H1 (cell line): ENCODE results near the gene GRK3. TPM values are rescaled to one million over a fixed set of nuclear protein-coding genes. Genes with fewer than 3 reads are reported as not detected.

Experiments used
- CTCF ChIA-PET: fragments of 300-600 bp; sonication (Branson Sonifier 250); formaldehyde crosslinking; loops from one replicate; lab custom pipeline; 2021; ENCODE audit not compliant: partially characterized antibody; lab: Charles Lee
- POLR2A ChIA-PET: fragments of 300-600 bp; sonication (Branson Sonifier 250); formaldehyde crosslinking; loops from one replicate; lab custom pipeline; 2021; ENCODE audit warnings: inconsistent platforms; ENCODE audit not compliant: partially characterized antibody; lab: Charles Lee
- DNase-seq, 2 experiments: peaks; one replicate each; pipeline versions ENCODE4 v3.0.0 to v3.0.0-alpha.2; 2010 to 2022; ENCODE audit warnings: low spot score in 2 of 2, low read depth in 1 of 2, mixed read lengths in 1 of 2
- FAIRE-seq: peaks from 2 replicates; lab custom pipeline; 2011; peaks lifted over from hg19 to GRCh38; lab: Jason Lieb, UNC
- H2AFZ ChIP-seq: 2 replicates; pipeline ENCODE4 v1.8.1; 2012; ENCODE audit warnings: low read length, inconsistent platforms
- H2AK5ac ChIP-seq: 2 replicates; pipeline ENCODE4 v1.6.1; 2013; ENCODE audit warnings: low read depth, low read length
- H2BK120ac ChIP-seq: replicated peaks from 2 replicates; pipeline ENCODE3; 2013; ENCODE audit warnings: low read depth, low read length, inconsistent platforms
- H2BK12ac ChIP-seq: 2 replicates; pipeline ENCODE4 v1.6.1; 2013; ENCODE audit warnings: low read depth, low read length
- H2BK15ac ChIP-seq: 2 replicates; pipeline ENCODE4 v1.6.1; 2013; ENCODE audit warnings: low read length
- H2BK20ac ChIP-seq: 2 replicates; pipeline ENCODE4 v1.6.1; 2013; ENCODE audit warnings: low read length
- H2BK5ac ChIP-seq: 2 replicates; pipeline ENCODE4 v1.6.1; 2013; ENCODE audit warnings: low read depth, low read length
- H3K14ac ChIP-seq: 2 replicates; pipeline ENCODE4 v1.6.1; 2013; ENCODE audit warnings: inconsistent platforms; ENCODE audit not compliant: insufficient read length
- H3K18ac ChIP-seq: 2 replicates; pipeline ENCODE4 v1.6.1; 2013; ENCODE audit warnings: low read length; ENCODE audit errors: extremely low read depth
- H3K23ac ChIP-seq: 2 replicates; pipeline ENCODE4 v1.6.1; 2013; ENCODE audit warnings: inconsistent platforms; ENCODE audit not compliant: insufficient read length
- H3K23me2 ChIP-seq: 2 replicates; pipeline ENCODE4 v1.6.1; 2013; ENCODE audit warnings: low read depth, low read length
- H3K27ac ChIP-seq: 2 replicates; pipeline ENCODE4 v1.6.1; 2011; ENCODE audit warnings: low read depth, low read length, inconsistent platforms
- H3K27me3 ChIP-seq, 4 experiments: replicated peaks in 1 of 4; 1 replicate in 1 of 4; 2 replicates in 3 of 4; pipeline versions ENCODE4 v1.6.1 to v1.8.1; 2011 to 2013; ENCODE audit warnings: low read length in 3 of 4, mild to moderate bottlenecking in 3 of 4, inconsistent platforms in 2 of 4, mixed read lengths in 2 of 4, moderate library complexity in 1 of 4; ENCODE audit not compliant: control insufficient read depth in 3 of 4, insufficient read depth in 3 of 4; ENCODE audit errors: extremely low read depth in 1 of 4
- H3K36me3 ChIP-seq, 4 experiments: 2 replicates each; pipeline versions ENCODE4 v1.6.1 to v1.8.1; 2011 to 2013; ENCODE audit warnings: mild to moderate bottlenecking in 4 of 4, low read length in 3 of 4, moderate library complexity in 2 of 4, control low read depth in 1 of 4, inconsistent platforms in 1 of 4; ENCODE audit not compliant: insufficient read depth in 4 of 4, control insufficient read depth in 2 of 4
- H3K4ac ChIP-seq: replicated peaks from 2 replicates; pipeline ENCODE3; 2013; ENCODE audit warnings: low read length, low read depth, mixed read lengths, inconsistent platforms; ENCODE audit not compliant: insufficient read length
- H3K4me1 ChIP-seq, 4 experiments: replicated peaks in 1 of 4; 1 replicate in 1 of 4; 2 replicates in 3 of 4; pipeline versions ENCODE4 v1.6.1 to v1.8.1; 2011 to 2013; ENCODE audit warnings: low read length in 3 of 4, inconsistent platforms in 2 of 4, mixed read lengths in 1 of 4; ENCODE audit not compliant: insufficient read depth in 4 of 4, control insufficient read depth in 3 of 4
- H3K4me2 ChIP-seq, 2 experiments: 2 replicates each; pipeline versions ENCODE4 v1.6.1 to v1.8.1; 2011 to 2013; ENCODE audit warnings: low read depth in 2 of 2, low read length in 2 of 2, control low read depth in 1 of 2, inconsistent platforms in 1 of 2, mild to moderate bottlenecking in 1 of 2; ENCODE audit not compliant: insufficient read depth in 1 of 2
- H3K4me3 ChIP-seq, 4 experiments: fragments of 200-600, 300-600 bp in 1 of 4; sonication (generic), shearing (Covaris generic), sonication (Bioruptor Twin) in 1 of 4; 2 replicates each; pipeline versions ENCODE4 v1.5.1 to v1.8.1; 2011 to 2016; ENCODE audit warnings: low read length in 4 of 4, low read depth in 3 of 4, control low read depth in 2 of 4, inconsistent platforms in 2 of 4, mild to moderate bottlenecking in 2 of 4, mixed read lengths in 1 of 4, moderate library complexity in 1 of 4; ENCODE audit not compliant: insufficient read depth in 2 of 4; ENCODE audit errors: extremely low read depth in 1 of 4
- H3K56ac ChIP-seq: replicated peaks from 2 replicates; pipeline ENCODE3; 2013; ENCODE audit warnings: low read depth, mild to moderate bottlenecking, mixed read lengths, low read length, inconsistent platforms; ENCODE audit not compliant: insufficient read length
- H3K79me1 ChIP-seq: 2 replicates; pipeline ENCODE4 v1.6.1; 2013; ENCODE audit warnings: low read depth, low read length, control low read depth
- H3K79me2 ChIP-seq, 2 experiments: 2 replicates each; pipeline versions ENCODE4 v1.6.1 to v1.8.1; 2012 to 2013; ENCODE audit warnings: low read length in 2 of 2, mild to moderate bottlenecking in 2 of 2, inconsistent platforms in 1 of 2; ENCODE audit not compliant: insufficient read depth in 2 of 2, control insufficient read depth in 1 of 2
- H3K9ac ChIP-seq, 4 experiments: replicated peaks in 1 of 4; 1 replicate in 1 of 4; 2 replicates in 3 of 4; pipeline versions ENCODE4 v1.6.1 to v1.8.1; 2011 to 2013; ENCODE audit warnings: low read depth in 3 of 4, low read length in 3 of 4, control low read depth in 2 of 4, mild to moderate bottlenecking in 2 of 4, moderate library complexity in 2 of 4, inconsistent platforms in 1 of 4; ENCODE audit errors: extremely low read depth in 1 of 4
- H3K9me3 ChIP-seq, 2 experiments: 2 replicates each; pipeline versions ENCODE4 v1.6.1 to v1.8.1; 2012 to 2013; ENCODE audit warnings: mild to moderate bottlenecking in 2 of 2, moderate library complexity in 2 of 2, control low read depth in 1 of 2, inconsistent platforms in 1 of 2, low read depth in 1 of 2, low read length in 1 of 2, mixed read lengths in 1 of 2; ENCODE audit not compliant: insufficient read depth in 2 of 2
- H4K20me1 ChIP-seq, 2 experiments: replicated peaks in 1 of 2; 2 replicates each; pipeline versions ENCODE3 to v1.8.1; 2011 to 2013; ENCODE audit warnings: inconsistent platforms in 2 of 2, low read length in 2 of 2, mild to moderate bottlenecking in 1 of 2; ENCODE audit not compliant: insufficient read depth in 2 of 2, control insufficient read depth in 1 of 2
- H4K5ac ChIP-seq: 2 replicates; pipeline ENCODE4 v1.6.1; 2013; ENCODE audit warnings: low read length, low read depth, mixed read lengths, inconsistent platforms; ENCODE audit not compliant: insufficient read length
- H4K8ac ChIP-seq: 2 replicates; pipeline ENCODE4 v1.8.0; 2013; ENCODE audit warnings: mild to moderate bottlenecking, moderate library complexity, low read length, inconsistent platforms; ENCODE audit not compliant: insufficient read depth; ENCODE audit errors: extremely low read depth
- H4K91ac ChIP-seq: replicated peaks from 2 replicates; pipeline ENCODE3; 2013; ENCODE audit warnings: low read length, mixed read lengths, inconsistent platforms; ENCODE audit not compliant: insufficient read length
- CREB1 ChIP-seq: IDR thresholded peaks from 2 replicates; pipeline ENCODE4 v1.6.1; 2012; ENCODE audit warnings: inconsistent platforms
- MAFK ChIP-seq: IDR thresholded peaks from 2 replicates; pipeline ENCODE4 v1.6.1; 2012; ENCODE audit warnings: low read depth, mild to moderate bottlenecking, improper control_type of control experiment, low read length
- NRF1 ChIP-seq: IDR thresholded peaks from 2 replicates; pipeline ENCODE4 v1.6.1; 2011; ENCODE audit warnings: mild to moderate bottlenecking, low read depth, low read length, improper control_type of control experiment
- RAD21 ChIP-seq, 2 experiments: IDR thresholded peaks in 1 of 2; conservative IDR thresholded peaks in 1 of 2; 2 replicates each; pipeline ENCODE4 v1.6.1; 2011; ENCODE audit warnings: low read depth in 2 of 2, low read length in 2 of 2, improper control_type of control experiment in 1 of 2, inconsistent platforms in 1 of 2, mild to moderate bottlenecking in 1 of 2, moderate library complexity in 1 of 2
- SP1 ChIP-seq: IDR thresholded peaks from 2 replicates; pipeline ENCODE4 v1.6.1; 2011; ENCODE audit warnings: low read depth, low read length
- TAF1 ChIP-seq: IDR thresholded peaks from 2 replicates; pipeline ENCODE4 v1.6.1; 2011; ENCODE audit warnings: mild to moderate bottlenecking, low read depth, low read length
- TEAD4 ChIP-seq: IDR thresholded peaks from 2 replicates; pipeline ENCODE4 v1.6.1; 2012; ENCODE audit warnings: low read depth, low read length, inconsistent platforms, mixed read lengths
- YY1 ChIP-seq: IDR thresholded peaks from 2 replicates; pipeline ENCODE4 v1.6.1; 2011; ENCODE audit warnings: low read depth, mild to moderate bottlenecking, low read length
- WGBS, 2 experiments: shearing (Covaris generic) in 1 of 2; methylation state at CpG; one replicate each; pipeline versions ENCODE4 v1.1.6 to v1.1.7; 2013 to 2015; ENCODE audit warnings: low lambda C conversion rate in 2 of 2, mixed read lengths in 2 of 2, inconsistent platforms in 1 of 2, low coverage in 1 of 2, missing lambda C conversion rate in 1 of 2; ENCODE audit not compliant: insufficient replicate concordance in 2 of 2, insufficient coverage in 1 of 2, insufficient read length in 1 of 2; ENCODE audit errors: extremely low coverage in 1 of 2, missing lambda C conversion rate in 1 of 2; 5-methylcytosine and 5-hydroxymethylcytosine counted together
- polyA plus RNA-seq, 7 experiments: library from polyadenylated mRNA; depleted of rRNA in 3 of 7; stranded (reverse) in 5 of 7; unstranded in 2 of 7; fragments of >200 nt in 5 of 7; fragments of 200-250 nt in 2 of 7; gene quantifications; 1 replicate in 5 of 7; 2 replicates in 1 of 7; 4 replicates in 1 of 7; pipeline versions ENCODE4 v1.2.1 to v1.2.3, GENCODE V29; 2011 to 2013; ENCODE audit warnings: missing spikeins in 2 of 7, mixed read lengths in 2 of 7
- total RNA-seq: library from RNA; stranded (reverse); fragmentation: NEBNext Ultra II Directional; extraction: Animal tissue kit (Norgen Biotek cat#: 25700); gene quantifications from 2 replicates; pipeline ENCODE4 v1.2.1, GENCODE V29; 2021

The GRK3 gene
- total and polyA plus RNA-seq, 2 of the 8 experiments (the other 6 are each of a cell fraction or from before 2014, with no cell fraction given), result 7.5 to 35.3 TPM

DNA sequence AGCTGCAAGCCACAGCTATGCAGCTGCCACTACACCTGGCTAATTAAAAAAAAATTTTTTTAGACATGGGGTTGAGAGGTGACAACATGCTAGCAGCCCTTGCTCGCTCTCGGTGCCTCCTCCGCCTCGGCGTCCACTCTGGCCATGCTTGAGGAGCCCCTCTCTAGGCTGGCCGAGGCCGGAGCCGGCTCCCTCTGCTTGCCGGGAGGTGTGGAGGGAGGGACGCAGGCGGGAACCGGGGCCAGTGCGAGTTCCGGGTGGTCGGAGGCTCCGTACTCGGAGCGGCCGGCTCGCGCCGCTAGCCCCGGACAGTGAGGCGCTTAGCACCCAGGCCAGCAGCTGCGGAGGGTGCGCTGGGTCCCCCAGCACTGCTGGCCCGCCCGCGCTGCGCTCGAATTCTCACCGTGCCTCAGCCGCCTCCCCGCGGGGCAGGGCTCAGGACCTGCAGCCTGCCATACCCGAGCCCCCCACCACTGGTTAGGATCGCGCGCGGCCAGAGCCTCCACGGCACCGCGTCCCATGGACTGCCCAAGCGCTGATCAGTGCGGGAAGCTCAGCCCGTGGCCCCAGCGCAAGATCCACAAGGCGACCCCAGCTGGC lies 188.2 kb downstream of the GRK3 start:
- Histone ChIP-seq H4K5ac (no peak overlapping the region), H3K23me2 (no peaks in the 10 kb centered on the region), H3K4me1 (no peaks in the 10 kb centered on the region), H3K27me3 (no peaks in the 10 kb centered on the region), H2BK15ac (no peak overlapping the region), H3K4me2 (no peak overlapping the region), H3K18ac (no peak overlapping the region), H4K8ac (no peak overlapping the region), H4K91ac (no peak overlapping the region), H3K4ac (no peak overlapping the region), H3K56ac (no peak overlapping the region), H3K23ac (no peak overlapping the region), H3K36me3 (no peaks in the 10 kb centered on the region), H3K9ac (no peak overlapping the region), H2AK5ac (no peak overlapping the region), H3K79me2 (no peaks in the 10 kb centered on the region), H3K14ac (no peak overlapping the region), H3K9me3 (no peaks in the 10 kb centered on the region; a peak in 1 of 4 replicates), H3K27ac (no peak overlapping the region), H4K20me1 (no peaks in the 10 kb centered on the region), H2BK12ac (no peak overlapping the region), H2AFZ (no peak overlapping the region), H3K4me3 (no peak overlapping the region), H2BK5ac (no peak overlapping the region), H3K79me1 (no peaks in the 10 kb centered on the region), H2BK20ac (no peak overlapping the region), H2BK120ac (no peak overlapping the region)
- TF ChIP-seq TAF1, result no peak
- no peak for TF ChIP-seq TEAD4
- no peak for TF ChIP-seq CREB1
- no peak for TF ChIP-seq SP1
- no peak for TF ChIP-seq NRF1
- TF ChIP-seq RAD21 (IDR thresholded peaks at IDR 0.05 in 1 of 2, conservative IDR thresholded peaks at IDR 0.05 in 1 of 2; ENCODE audit: low read depth in 2 of 2, low read length in 2 of 2), result no peak
- no peak for TF ChIP-seq YY1
- TF ChIP-seq MAFK, result no peak
- DNase-seq (no peak), FAIRE-seq (no peak)
- 94% methylated on average over 45 of the region's 48 CpGs; no CpG with 5 or more reads in 1 of the 2 experiments for WGBS, 2 experiments
- CTCF ChIA-PET, result interaction anchor here (0.9 to 3.0 kb wide), 3 partner anchors 8 to 15 kb away, joined by 3 to 11 read pairs (median 7); no protein-coding TSS in a partner anchor
- POLR2A ChIA-PET, result interaction anchor here (0.6 kb wide), 1 partner anchor 305 kb away, joined by 3 read pairs; no protein-coding TSS in a partner anchor
